Panc1 (cell line): ENCODE results near the gene ADCY2. TPM values are rescaled to one million over a fixed set of nuclear protein-coding genes. Genes with fewer than 3 reads are reported as not detected.

ENCODE experiments used
- ATAC-seq: fragments of 200-7000 bp; cut with Tn5 transposase; 2 replicates; pipeline ENCODE4 v1.9.1; 2020; ENCODE audit warnings: mild to moderate bottlenecking, moderate library complexity
- BruUV-seq: library from RNA; stranded (reverse); fragments of 400-500 nt; replicated peaks from 2 replicates; lab custom pipeline; 2021; lab: Mats Ljungman, UMichigan
- CTCF ChIA-PET: fragments of 300-600 bp; sonication (Branson Sonifier 250); formaldehyde crosslinking; loops from one replicate; lab custom pipeline; 2022; ENCODE audit warnings: antibody characterized with exemption; lab: Charles Lee
- POLR2A ChIA-PET: fragments of 300-600 bp; sonication (Branson Sonifier 250); formaldehyde crosslinking; loops from one replicate; lab custom pipeline; 2022; ENCODE audit warnings: antibody characterized with exemption; lab: Charles Lee
- DNase-seq: peaks from one replicate; pipeline ENCODE4 v3.0.0-alpha.2; 2010; ENCODE audit warnings: low read depth, low spot score
- H3K27ac ChIP-seq: 2 replicates; pipeline ENCODE4 v1.5.1; 2011; ENCODE audit warnings: mild to moderate bottlenecking, low read length, inconsistent platforms
- H3K27me3 ChIP-seq: fragments of 200-500 bp; sonication (Bioruptor generic); 2 replicates; pipeline ENCODE4 v1.6.0; 2014; ENCODE audit warnings: low read length, inconsistent platforms; ENCODE audit not compliant: control insufficient read depth, insufficient read depth
- H3K36me3 ChIP-seq: fragments of 200-500 bp; sonication (Bioruptor generic); 2 replicates; pipeline ENCODE4 v1.5.1; 2014; ENCODE audit warnings: inconsistent platforms, mild to moderate bottlenecking, low read length, moderate library complexity; ENCODE audit not compliant: control insufficient read depth, insufficient read depth
- H3K4me1 ChIP-seq: 2 replicates; pipeline ENCODE4 v1.5.1; 2011; ENCODE audit warnings: inconsistent platforms, mild to moderate bottlenecking, low read length, moderate library complexity; ENCODE audit not compliant: control insufficient read depth, insufficient read depth
- H3K4me3 ChIP-seq, 2 experiments: 2 replicates each; pipeline ENCODE4 v1.5.1; 2011 to 2012; ENCODE audit warnings: low read depth in 2 of 2, low read length in 2 of 2, mild to moderate bottlenecking in 2 of 2, inconsistent platforms in 1 of 2, moderate library complexity in 1 of 2
- H3K9me3 ChIP-seq: fragments of 200-500 bp; sonication (Bioruptor generic); 2 replicates; pipeline ENCODE4 v1.5.1; 2014; ENCODE audit warnings: low read depth, mild to moderate bottlenecking, inconsistent platforms, low read length, moderate library complexity; ENCODE audit not compliant: control insufficient read depth, insufficient read depth
- CTCF ChIP-seq: fragments of 450-650 bp; IDR thresholded peaks from 2 replicates; pipeline ENCODE4 v1.5.1; 2017; ENCODE audit warnings: mild to moderate bottlenecking
- POLR2AphosphoS5 ChIP-seq: IDR thresholded peaks from 2 replicates; pipeline ENCODE4 v1.6.1; 2012; ENCODE audit warnings: mild to moderate bottlenecking, low read depth, low read length, moderate library complexity
- REST ChIP-seq, 2 experiments: IDR thresholded peaks; 2 replicates each; pipeline ENCODE4 v1.6.1; 2011 to 2012; ENCODE audit warnings: low read depth in 2 of 2, control low read depth in 1 of 2, low read length in 1 of 2, mild to moderate bottlenecking in 1 of 2, moderate library complexity in 1 of 2; ENCODE audit not compliant: insufficient read depth in 1 of 2
- SIN3A ChIP-seq: IDR thresholded peaks from 2 replicates; pipeline ENCODE4 v1.6.1; 2012; ENCODE audit warnings: low read depth, mild to moderate bottlenecking, low read length, moderate library complexity, borderline replicate concordance; ENCODE audit not compliant: insufficient read depth
- TCF7L2 ChIP-seq: IDR thresholded peaks from 2 replicates; pipeline ENCODE4 v1.6.1; 2011; ENCODE audit warnings: mild to moderate bottlenecking, low read depth, low read length, inconsistent platforms
- in situ Hi-C: cut with HindIII; loops from 2 replicates; pipeline ENCODE4 v1.10.0; 2016; ENCODE audit warnings: low sequenced_read_pairs, low pct_unique_long_range_greater_than_20kb
- intact Hi-C: fragments of 100-400 bp; cut with micrococcal nuclease; formaldehyde crosslinking; loops from one replicate; pipeline ENCODE4 v1.10.0; 2022; ENCODE audit not compliant: unreplicated experiment
- total RNA-seq: library from RNA; stranded (reverse); gene quantifications from one replicate; pipeline ENCODE4 v1.2.1, GENCODE V29; 2021; ENCODE audit not compliant: unreplicated experiment

ADCY2 gene
- total RNA-seq, 1 experiment from 2014 or later, result 0.13 TPM

DNA sequence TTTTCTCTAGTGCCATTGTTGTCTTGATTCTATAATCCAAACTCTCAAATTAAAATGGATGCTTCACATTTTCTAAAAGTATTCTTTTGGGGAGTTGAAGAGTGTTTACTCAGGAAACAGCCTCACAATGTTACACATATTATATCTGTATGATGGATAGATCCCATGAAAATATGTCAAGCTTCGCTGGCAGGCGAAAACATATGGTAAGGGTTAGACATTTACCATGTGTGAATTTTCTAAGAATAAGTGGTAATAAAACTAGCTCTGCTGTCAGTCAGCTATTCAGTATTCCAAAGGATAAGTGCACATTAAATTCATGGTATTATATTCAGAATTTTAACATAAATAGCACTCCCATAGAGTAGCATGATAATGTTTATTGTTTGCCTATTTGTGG is 13.3 kb upstream of the ADCY2 start:
- ATAC-seq (no peak), DNase-seq (no peak)
- Histone ChIP-seq H3K27ac (no peak overlapping the region), H3K36me3 (no peaks in the 10 kb centered on the region), H3K27me3 (0 out of 2 replicates have a peak, but pooled peaks cover 3% of the 10 kb centered on the region), H3K4me3 (no peak overlapping the region), H3K4me1 (no peaks in the 10 kb centered on the region), H3K9me3 (no peaks in the 10 kb centered on the region)
- POLR2A ChIA-PET, result no interaction called here
- in situ Hi-C loops, result no loop called here
- intact Hi-C loops, result no loop called here
- no TSS peak for BruUV-seq
- CTCF ChIA-PET, result no interaction called here
- no peak for TF ChIP-seq CTCF
- no peak for TF ChIP-seq TCF7L2
- no peak for TF ChIP-seq POLR2AphosphoS5
- TF ChIP-seq SIN3A, result no peak
- TF ChIP-seq REST (IDR thresholded peaks at IDR 0.05; ENCODE audit: insufficient read depth in 1 of 2, low read depth in 2 of 2, low read length in 1 of 2), result no peak

DNA sequence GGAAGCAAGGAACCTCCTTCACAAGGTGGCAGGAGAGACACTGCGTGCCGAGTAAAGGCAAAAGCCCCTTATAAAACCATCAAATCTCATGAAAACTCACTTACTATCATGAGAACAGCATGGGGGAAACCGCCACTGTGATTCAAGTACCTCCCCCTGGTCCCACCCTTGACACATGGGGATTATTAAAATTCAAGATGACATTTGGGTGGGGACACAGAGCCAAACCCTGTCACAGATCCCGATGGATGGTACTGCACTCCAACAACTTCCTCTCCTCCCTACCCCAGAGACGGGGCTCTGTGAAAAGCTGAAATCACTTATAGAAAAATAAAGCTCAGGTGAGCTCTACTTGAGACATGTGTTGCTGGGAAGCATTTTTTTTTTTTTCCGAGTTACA is 10.3 kb upstream of the ADCY2 start:
- Histone ChIP-seq H3K27me3 (0 out of 2 replicates have a peak, but pooled peaks cover 3% of the 10 kb centered on the region), H3K4me3 (no peak overlapping the region), H3K4me1 (no peaks in the 10 kb centered on the region), H3K9me3 (no peaks in the 10 kb centered on the region), H3K27ac (no peak overlapping the region), H3K36me3 (no peaks in the 10 kb centered on the region)
- DNase-seq (no peak), ATAC-seq (no peak)
- CTCF ChIA-PET, result no interaction called here
- no TSS peak for BruUV-seq
- in situ Hi-C loops (no loop called here), intact Hi-C loops (no loop called here)
- POLR2A ChIA-PET, result interaction anchor here (0.7 kb wide), 1 partner anchor 540 kb away, joined by 3 read pairs; no protein-coding TSS in a partner anchor
- TF ChIP-seq REST (IDR thresholded peaks at IDR 0.05; ENCODE audit: insufficient read depth in 1 of 2, low read depth in 2 of 2, low read length in 1 of 2) (no peak), CTCF (no peak), POLR2AphosphoS5 (no peak), SIN3A (no peak), TCF7L2 (no peak)
